BLaER1 (cell line): Measurements from ENCODE around the gene SMYD2.

Experiments used
- H3K27ac ChIP-seq: shearing (Covaris generic); formaldehyde crosslinking; 2 replicates; pipeline ENCODE4 v1.8.1; 2022
- H3K27me3 ChIP-seq: shearing (Covaris generic); formaldehyde crosslinking; 2 replicates; pipeline ENCODE4 v1.8.1; 2022
- H3K36me3 ChIP-seq: shearing (Covaris generic); formaldehyde crosslinking; 2 replicates; pipeline ENCODE4 v1.8.1; 2022
- H3K4me1 ChIP-seq: shearing (Covaris generic); formaldehyde crosslinking; 2 replicates; pipeline ENCODE4 v1.8.1; 2022
- H3K4me2 ChIP-seq: shearing (Covaris generic); formaldehyde crosslinking; 2 replicates; pipeline ENCODE4 v1.8.1; 2022
- H3K4me3 ChIP-seq: shearing (Covaris generic); formaldehyde crosslinking; 2 replicates; pipeline ENCODE4 v1.8.1; 2022
- H3K9ac ChIP-seq: shearing (Covaris generic); formaldehyde crosslinking; 2 replicates; pipeline ENCODE4 v1.8.1; 2022
- H3K9me3 ChIP-seq: shearing (Covaris generic); formaldehyde crosslinking; 2 replicates; pipeline ENCODE4 v1.8.1; 2022
- H4K20me1 ChIP-seq: shearing (Covaris generic); formaldehyde crosslinking; 2 replicates; pipeline ENCODE4 v1.8.1; 2022
- Cebpa-rat ChIP-seq: shearing (Covaris generic); IDR thresholded peaks from 2 replicates; pipeline ENCODE4 v1.8.1; 2022

Gene SMYD2

GRCh38 chr1:214249651-214250050, 31.3 kb upstream of the SMYD2 start:
- no peak for TF ChIP-seq Cebpa-rat

GRCh38 chr1:214251354-214251753, 29.6 kb upstream of the SMYD2 start:
- H3K9ac ChIP-seq: no peak overlapping the region
- no peak overlapping the region for H3K4me3 ChIP-seq
- no peaks in the 10 kb centered on the region for H3K36me3 ChIP-seq
- H3K9me3 ChIP-seq: peaks cover 8% of the 10 kb centered on the region; the same call in 1 of the 2 replicates
- TF ChIP-seq Cebpa-rat: no peak
- H3K27ac ChIP-seq: no peak overlapping the region
- no peak overlapping the region for H3K4me2 ChIP-seq
- no peaks in the 10 kb centered on the region for H3K27me3 ChIP-seq
- peaks cover 25% of the 10 kb centered on the region for H3K4me1 ChIP-seq
- no peaks in the 10 kb centered on the region for H4K20me1 ChIP-seq

More at GRCh38 chr1:214249651-214250050, 31.3 kb upstream of the SMYD2 start:
- Histone ChIP-seq H3K4me1 (peaks cover 25% of the 10 kb centered on the region), H3K36me3 (no peaks in the 10 kb centered on the region), H4K20me1 (no peaks in the 10 kb centered on the region), H3K4me3 (no peak overlapping the region), H3K27ac (no peak overlapping the region), H3K9me3 (no peaks in the 10 kb centered on the region), H3K4me2 (no peak overlapping the region), H3K9ac (no peak overlapping the region), H3K27me3 (no peaks in the 10 kb centered on the region)

GRCh38 chr1:214255509-214255908, 25.4 kb upstream of the SMYD2 start:
- no peaks in the 10 kb centered on the region for H4K20me1 ChIP-seq
- H3K36me3 ChIP-seq: no peaks in the 10 kb centered on the region
- TF ChIP-seq Cebpa-rat: no peak
- H3K4me1 ChIP-seq: peaks cover 26% of the 10 kb centered on the region
- H3K4me3 ChIP-seq: no peak overlapping the region
- no peak overlapping the region for H3K27ac ChIP-seq
- H3K9ac ChIP-seq: no peak overlapping the region
- H3K27me3 ChIP-seq: no peaks in the 10 kb centered on the region
- peaks cover 8% of the 10 kb centered on the region; the same call in 1 of the 2 replicates for H3K9me3 ChIP-seq
- H3K4me2 ChIP-seq: no peak overlapping the region

GRCh38 chr1:214259353-214259977, 21.5 kb upstream of the SMYD2 start:
- Histone ChIP-seq H3K9ac (no peak overlapping the region), H3K9me3 (peaks cover 8% of the 10 kb centered on the region; the same call in 1 of the 2 replicates)

GRCh38 chr1:214260561-214261205, 20.3 kb upstream of the SMYD2 start:
- H3K9me3 ChIP-seq: peaks cover 3% of the 10 kb centered on the region; the same call in 1 of the 2 replicates
- H3K4me2 ChIP-seq: no peak overlapping the region
- H3K27ac ChIP-seq: no peak overlapping the region
- H4K20me1 ChIP-seq: no peaks in the 10 kb centered on the region
- no peaks in the 10 kb centered on the region for H3K36me3 ChIP-seq
- H3K4me3 ChIP-seq: no peak overlapping the region
- H3K4me1 ChIP-seq: peaks cover 36% of the 10 kb centered on the region
- no peak overlapping the region for H3K9ac ChIP-seq
- TF ChIP-seq Cebpa-rat: no peak
- H3K27me3 ChIP-seq: no peaks in the 10 kb centered on the region

More at GRCh38 chr1:214259353-214259977, 21.5 kb upstream of the SMYD2 start:
- Histone ChIP-seq H3K4me2 (peak overlapping the region; percentile 63), H3K4me1 (peaks cover 36% of the 10 kb centered on the region), H3K4me3 (no peak overlapping the region), H3K27ac (peak overlapping the region; percentile 36; the same call in 1 of the 2 replicates), H3K36me3 (no peaks in the 10 kb centered on the region), H3K27me3 (no peaks in the 10 kb centered on the region), H4K20me1 (no peaks in the 10 kb centered on the region)
- no peak for TF ChIP-seq Cebpa-rat

GRCh38 chr1:214261206-214262123, 19.5 kb upstream of the SMYD2 start:
- peak; percentile 37; the same call in 1 of the 2 replicates for TF ChIP-seq Cebpa-rat
- no peak overlapping the region for H3K4me3 ChIP-seq
- H3K36me3 ChIP-seq: no peaks in the 10 kb centered on the region
- no peaks in the 10 kb centered on the region for H3K27me3 ChIP-seq
- no peaks in the 10 kb centered on the region for H4K20me1 ChIP-seq
- no peaks in the 10 kb centered on the region for H3K9me3 ChIP-seq
- no peak overlapping the region for H3K9ac ChIP-seq
- peaks cover 36% of the 10 kb centered on the region for H3K4me1 ChIP-seq
- H3K27ac ChIP-seq: no peak overlapping the region
- H3K4me2 ChIP-seq: peak overlapping the region; percentile 39

GRCh38 chr1:214264196-214264595, 16.8 kb upstream of the SMYD2 start:
- no peak overlapping the region for H3K4me3 ChIP-seq
- no peaks in the 10 kb centered on the region for H3K9me3 ChIP-seq
- no peak overlapping the region for H3K4me2 ChIP-seq
- no peaks in the 10 kb centered on the region for H3K36me3 ChIP-seq
- peaks cover 20% of the 10 kb centered on the region for H3K4me1 ChIP-seq
- no peak overlapping the region for H3K9ac ChIP-seq
- no peaks in the 10 kb centered on the region for H4K20me1 ChIP-seq
- no peaks in the 10 kb centered on the region for H3K27me3 ChIP-seq
- no peak overlapping the region for H3K27ac ChIP-seq
- no peak for TF ChIP-seq Cebpa-rat

- no peak for TF ChIP-seq Cebpa-rat
- Histone ChIP-seq H3K36me3 (no peaks in the 10 kb centered on the region), H3K4me1 (peaks cover 12% of the 10 kb centered on the region), H3K27me3 (no peaks in the 10 kb centered on the region), H3K4me2 (no peak overlapping the region), H3K9me3 (no peaks in the 10 kb centered on the region), H3K9ac (no peak overlapping the region), H4K20me1 (no peaks in the 10 kb centered on the region), H3K4me3 (no peak overlapping the region), H3K27ac (no peak overlapping the region)
These were observed 16.0 kb upstream of the SMYD2 start for GRCh38 chr1:214264976-214265375.

GRCh38 chr1:214270097-214270650, 10.8 kb upstream of the SMYD2 start:
- no peak overlapping the region for H3K4me3 ChIP-seq
- H3K9me3 ChIP-seq: 0 out of 2 replicates have a peak, but pooled peaks cover under 1% of the 10 kb centered on the region
- no peaks in the 10 kb centered on the region for H4K20me1 ChIP-seq
- H3K27me3 ChIP-seq: no peaks in the 10 kb centered on the region
- TF ChIP-seq Cebpa-rat: no peak
- no peaks in the 10 kb centered on the region for H3K4me1 ChIP-seq
- H3K27ac ChIP-seq: no peak overlapping the region
- H3K9ac ChIP-seq: no peak overlapping the region
- H3K36me3 ChIP-seq: no peaks in the 10 kb centered on the region
- no peak overlapping the region for H3K4me2 ChIP-seq
